NCI-H2227 (cell line): ENCODE results near the gene SCN4A.
"Not testable (repeated sequence)": the region's sequence is repeated elsewhere in the genome, so short reads cannot be mapped to it uniquely, and the experiment has no call there.

ENCODE experiments used
- DNase-seq: peaks from one replicate; lab custom pipeline; 2025; ENCODE audit not compliant: unreplicated experiment; lab: John Stamatoyannopoulos, UW

SCN4A gene

DNA sequence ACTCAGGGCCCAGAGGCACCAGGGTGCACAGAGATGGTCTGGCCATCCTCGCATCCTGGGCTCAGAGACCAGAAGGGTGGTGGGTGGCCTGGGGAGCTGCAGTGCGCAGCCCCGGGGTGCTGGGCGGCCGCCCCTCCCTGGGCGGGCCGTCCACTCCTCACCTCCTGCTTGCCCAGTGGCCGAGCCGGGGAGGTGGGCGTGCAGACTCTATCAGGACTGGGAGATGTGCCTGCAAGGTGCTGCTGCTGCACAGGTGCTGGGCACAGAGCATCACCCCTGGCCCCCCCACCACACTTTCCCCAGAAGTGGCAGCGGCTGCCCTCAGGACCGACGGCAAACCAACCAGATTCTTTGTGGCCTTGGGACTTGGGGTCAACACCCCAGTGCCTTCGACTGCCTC is at the start of gene SCN4A:
TSS of gene SCN4A (minus strand) at position 123 of the 400 bp plus-strand sequence. CDS start at position 46, 77 bp downstream.
- DNase-seq = no peak

DNA sequence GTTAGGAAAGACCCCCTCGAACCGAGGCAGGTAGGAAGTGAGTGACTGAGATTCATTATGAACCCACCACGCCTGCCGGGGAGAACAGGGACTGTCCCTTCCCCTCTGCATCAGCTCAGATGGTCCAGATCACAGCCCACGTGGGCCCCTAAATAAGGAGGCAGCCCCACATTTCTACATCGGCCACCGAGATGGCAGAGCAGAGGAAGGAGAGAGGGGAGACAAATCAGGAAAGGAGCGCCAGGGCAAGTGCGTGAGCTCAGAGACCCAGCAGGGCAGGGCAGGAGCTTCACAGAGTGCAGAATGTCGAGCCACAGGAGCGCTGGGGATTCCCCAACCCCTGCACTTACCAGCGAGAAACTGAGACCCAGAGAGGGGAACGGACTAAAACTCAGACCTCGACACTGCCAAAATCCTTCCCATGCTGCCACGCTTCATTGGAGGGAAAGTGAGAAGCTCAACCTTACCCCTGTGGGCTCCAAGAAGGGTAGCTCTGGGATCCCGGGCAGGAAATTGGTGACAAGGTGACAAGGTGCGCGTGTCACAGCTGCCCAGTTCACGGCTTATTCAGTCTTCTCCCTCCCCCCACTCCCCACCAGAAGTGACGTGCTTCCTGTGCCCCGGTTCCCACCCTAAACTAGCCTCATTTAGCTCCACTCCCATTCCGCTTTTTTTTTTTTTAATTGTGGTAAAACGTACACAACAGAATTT is 47.5 kb upstream of the SCN4A start, which contains the start of gene ICAM2:
TSS of gene ICAM2 (minus strand) at position 578 of the 711 bp plus-strand sequence. CDS start 13,942 bp downstream, outside the sequence.
- DNase-seq = no peak

DNA sequence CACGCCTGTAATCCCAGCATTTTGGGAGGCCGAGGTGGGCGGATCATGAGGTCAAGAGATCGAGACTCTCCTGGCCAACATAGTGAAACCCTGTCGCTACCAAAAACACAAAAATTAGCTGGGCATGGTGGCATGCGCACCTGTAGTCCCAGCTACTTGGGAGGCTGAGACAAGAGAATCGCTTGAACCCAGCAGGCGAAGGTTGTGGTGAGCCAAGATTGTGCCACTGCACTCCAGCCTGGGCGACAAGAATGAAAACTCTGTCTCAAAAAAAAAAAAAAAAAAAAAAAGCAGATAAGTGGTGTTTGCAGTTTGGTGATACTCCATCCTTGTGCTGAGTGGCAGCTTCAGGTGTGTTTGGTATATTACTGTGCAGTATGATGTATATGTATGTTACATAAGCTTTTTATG is 46.8 kb upstream of the SCN4A start:
- not testable (repeated sequence) for DNase-seq

DNA sequence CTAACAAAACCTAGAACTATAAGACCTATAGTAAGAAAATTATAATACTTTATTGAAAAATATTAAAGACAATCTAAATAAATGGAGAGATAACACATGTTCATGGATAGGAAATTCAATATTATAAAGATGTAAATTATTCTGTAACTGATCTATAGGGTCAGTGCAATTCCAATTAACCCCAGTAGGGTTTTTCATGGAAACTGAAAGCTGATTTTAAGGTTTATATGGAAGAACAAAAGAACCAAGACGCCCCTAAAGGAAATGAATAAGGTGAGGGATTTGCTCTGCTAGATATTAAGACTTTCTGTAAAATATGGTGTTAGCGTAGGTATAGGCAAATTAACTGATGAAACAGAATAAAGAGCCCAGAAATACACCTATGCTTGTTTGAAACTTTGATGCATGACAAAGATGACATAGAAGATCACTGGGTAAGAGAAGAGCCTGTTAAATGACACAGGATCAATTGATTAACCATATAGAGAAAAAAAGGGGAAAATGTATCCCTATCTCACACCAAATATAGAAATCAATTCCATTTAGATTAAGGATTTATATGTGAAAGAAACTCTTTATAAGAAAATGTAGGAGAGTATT is 44.8 kb upstream of the SCN4A start:
- DNase-seq = no peak

DNA sequence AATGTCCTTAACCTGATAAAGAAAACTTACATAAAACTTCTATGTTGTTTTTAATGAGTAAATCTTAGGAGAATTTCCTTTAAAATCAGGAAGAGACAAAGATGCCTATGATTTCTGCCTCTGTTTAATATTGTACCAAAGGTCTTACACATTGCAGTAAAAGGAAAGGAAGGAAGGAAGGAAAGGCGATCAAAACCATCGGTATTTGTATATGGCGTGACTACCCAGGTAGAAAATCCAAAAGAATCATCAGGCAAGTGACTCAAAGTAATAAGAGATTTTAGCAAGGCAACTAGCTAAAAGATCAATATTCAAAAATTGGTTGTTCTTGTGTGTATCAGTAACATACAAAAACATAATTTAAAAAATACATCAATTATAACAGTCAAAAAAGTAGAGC is 44.3 kb upstream of the SCN4A start:
- DNase-seq = no peak

DNA sequence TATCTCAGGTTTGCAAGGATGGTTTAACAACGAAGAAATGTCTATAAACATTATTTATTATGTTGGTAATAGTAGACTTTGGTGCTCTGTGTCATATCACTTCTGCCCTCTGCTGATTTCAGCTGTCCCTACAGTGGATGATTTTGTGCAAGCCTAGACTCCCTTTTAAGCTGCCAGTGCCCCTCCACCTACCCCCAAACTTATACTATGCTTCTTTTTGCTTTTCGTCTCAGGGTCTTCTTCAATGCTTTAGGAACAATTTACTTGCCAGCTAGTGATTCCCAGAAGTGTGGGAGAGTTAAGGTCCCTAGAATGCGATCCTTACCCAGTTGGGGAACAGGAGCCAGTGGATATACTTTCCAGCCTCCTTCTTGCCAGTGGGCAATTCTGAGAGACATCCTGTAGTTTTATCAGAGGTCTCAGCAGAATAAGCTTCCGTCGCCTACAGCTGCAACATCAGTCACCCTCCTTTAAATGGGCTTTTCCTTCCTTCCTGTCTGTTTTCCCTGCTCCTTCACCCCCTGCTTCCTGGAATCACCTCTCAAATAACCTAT is 43.6 kb upstream of the SCN4A start:
- DNase-seq = no peak

DNA sequence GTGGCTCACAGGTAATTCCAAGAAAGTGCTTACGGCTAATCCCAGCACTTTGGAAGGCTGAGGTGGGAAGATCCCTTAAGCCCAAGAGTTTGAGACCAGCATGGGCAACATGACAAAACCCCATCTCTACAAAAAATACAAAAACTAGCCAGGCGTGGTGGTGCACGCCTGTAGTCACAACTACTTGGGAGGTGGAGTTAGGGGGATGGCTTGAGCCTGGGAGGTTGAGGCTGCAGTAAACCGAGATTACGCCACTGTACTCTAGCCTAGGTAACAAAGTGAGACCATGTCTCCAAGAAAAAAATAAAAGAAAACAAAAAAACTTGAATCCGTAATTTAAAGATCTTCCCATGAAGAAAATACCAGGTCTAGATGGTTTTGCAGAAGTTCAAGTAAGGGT is 42.7 kb upstream of the SCN4A start:
- no peak for DNase-seq

DNA sequence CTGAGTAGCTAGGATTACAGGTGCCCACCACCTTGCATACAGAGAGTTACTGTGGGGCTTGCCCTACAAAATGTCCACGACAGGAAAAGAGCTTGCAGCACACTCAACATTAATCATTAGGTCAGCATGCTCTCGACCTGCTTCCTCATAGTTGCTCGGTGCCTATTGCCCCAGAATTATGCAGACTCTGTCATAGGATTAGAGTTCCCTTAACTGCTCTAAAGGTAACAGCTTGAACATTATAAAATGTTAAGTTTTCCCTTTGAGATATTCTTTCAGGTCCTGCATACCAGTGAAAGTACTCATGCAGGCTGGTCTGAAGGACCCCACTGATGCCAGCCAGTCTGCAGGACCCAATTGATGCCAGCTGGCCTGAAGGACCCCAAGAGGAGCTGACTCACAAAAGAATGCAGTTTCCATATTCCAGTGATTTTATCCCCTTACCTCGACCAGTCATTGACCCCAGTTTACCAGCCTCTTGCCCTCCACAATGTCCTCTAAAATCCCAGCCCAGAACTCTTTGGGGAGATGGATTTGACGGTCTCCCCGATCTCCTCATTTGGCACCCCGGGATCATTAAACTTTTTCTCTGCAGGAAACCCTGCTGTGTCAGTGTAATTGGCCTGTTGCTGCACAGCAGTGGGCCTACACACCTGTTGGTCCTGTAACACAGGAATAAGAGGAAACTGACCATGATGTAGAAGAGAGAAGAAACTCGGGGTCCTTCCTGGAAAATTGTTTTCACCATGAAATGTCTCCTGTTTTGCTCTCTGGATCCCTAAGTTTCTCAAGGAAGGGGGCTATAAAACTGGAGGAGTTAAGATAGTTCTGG is 37.1 kb upstream of the SCN4A start:
- DNase-seq = no peak

DNA sequence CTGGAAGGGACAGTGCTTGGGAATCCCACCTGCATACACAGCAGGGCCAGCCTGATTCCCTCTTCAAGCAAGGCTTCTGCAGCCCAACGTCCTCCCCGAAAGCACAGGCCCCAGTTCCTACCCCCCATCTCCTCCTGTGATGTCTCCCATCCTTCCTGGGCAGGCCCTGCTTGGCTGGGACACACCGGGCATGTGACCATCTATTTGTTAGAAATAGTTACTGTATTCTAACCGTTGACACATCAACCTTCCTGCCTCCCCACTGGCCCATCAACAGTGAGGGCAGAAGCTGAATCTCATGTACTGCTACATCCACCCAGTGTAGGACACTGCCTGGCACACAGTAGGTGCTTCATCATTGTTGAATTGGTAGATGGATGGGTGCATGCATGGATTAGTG is 36.1 kb upstream of the SCN4A start:
- no peak for DNase-seq

DNA sequence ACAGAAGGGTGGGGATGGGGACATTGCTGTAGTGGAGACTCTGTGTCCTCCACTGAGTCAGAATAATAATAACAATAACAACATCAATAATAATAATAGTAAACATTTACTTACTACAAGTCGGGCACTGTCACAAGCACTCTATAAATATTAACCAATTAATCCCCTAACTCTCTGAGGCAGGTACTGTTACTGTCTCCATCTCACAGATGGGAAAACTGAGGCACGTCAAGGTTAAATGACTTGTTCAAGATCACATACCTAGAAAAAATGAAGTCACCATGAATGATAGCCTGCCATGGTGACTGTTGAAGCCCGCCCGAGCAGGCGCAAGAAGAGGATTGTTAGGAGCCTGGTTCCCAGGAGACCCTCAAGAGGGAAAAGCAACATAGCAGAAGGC is 35.6 kb upstream of the SCN4A start:
- no peak for DNase-seq

DNA sequence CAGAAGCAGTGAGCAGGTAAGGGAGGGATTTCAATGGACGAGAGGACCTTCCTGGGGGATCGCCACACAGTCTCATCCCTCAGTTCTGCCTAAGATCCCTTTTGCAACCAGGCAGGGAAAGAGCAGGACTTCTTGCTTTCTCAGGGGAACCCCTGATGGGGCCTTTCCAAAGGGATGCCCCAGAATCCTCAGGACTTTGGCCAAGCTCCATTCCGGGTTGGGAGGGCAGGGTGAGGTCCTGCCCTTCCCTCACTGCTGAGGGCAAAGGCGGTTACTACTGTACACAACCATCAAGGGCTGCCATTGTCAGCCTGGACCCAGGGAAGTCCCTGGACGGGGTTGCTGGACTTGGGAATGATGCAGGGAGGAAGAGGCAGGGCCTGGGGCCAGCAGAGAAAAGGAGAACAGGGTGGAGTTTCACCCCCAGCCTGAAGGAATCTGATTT is 35.1 kb upstream of the SCN4A start:
- no peak for DNase-seq

DNA sequence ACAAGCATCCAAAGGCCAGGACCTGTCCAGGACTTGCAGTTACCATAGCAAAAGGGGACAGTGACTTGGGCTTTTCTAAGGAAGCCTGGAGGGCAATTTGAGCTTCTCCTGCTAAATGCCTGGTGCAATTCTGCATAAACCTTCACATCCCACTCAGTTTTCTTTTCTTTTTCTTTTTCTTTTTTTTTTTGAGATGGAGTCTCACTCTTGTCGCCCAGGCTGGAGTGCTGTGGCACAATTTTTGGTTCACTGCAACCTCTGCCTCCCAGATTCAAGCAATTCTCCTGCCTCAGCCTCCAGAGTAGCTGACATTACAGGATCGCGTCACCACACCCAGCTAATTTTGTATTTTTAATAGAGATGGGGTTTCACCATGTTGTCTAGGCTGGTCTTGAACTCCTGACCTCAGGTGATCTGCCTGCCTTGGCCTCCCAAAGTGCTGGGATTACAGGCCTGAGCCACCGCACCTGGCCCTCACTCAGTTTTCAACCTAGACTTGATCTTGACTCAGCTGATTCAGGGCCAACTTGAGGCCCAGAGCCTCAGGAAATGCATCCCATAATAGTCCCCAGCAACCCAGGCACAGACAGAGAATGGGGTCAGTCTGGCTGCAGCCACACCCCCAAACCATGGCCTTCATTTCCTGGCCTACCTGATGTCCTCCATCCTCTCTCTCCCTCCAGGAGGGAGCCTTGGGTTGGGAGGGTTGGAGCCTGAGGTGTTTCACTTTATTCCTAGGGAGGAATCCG is 34.5 kb upstream of the SCN4A start:
- DNase-seq = not testable (repeated sequence)

DNA sequence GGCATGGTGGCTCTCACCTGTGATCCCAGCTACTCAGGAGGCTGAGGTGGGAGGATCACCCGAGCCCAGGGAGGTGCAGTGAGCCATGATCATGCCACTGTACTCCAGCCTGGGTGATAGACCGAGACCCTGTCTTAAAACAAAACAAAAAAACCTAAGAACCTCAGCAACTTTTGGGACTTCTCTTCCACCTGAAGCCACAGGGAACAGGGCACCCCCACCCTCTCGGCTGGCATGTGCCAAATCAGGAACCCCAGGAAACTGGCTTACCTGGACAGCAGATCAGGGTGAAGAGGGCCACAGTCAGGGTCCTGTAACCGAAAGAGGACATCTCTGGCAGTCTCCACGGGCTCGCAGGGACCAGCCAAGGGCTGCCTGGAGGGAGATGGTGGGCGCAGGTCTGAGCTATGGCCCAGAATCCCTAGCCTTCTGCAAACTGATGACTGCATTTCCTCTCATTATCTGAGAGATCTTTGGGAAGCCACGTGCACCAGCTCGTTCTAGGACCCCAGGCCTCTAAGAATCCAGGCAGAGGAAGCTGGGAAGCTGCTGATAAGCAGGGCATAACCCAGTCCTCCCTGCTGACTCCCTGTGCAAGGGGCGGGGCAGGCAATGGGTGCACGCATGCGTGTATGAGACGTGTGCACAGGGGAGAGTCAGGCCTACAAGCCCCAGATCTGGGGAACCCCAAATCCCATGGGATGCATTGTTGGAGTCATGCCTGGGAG is 33.8 kb upstream of the SCN4A start:
- DNase-seq = no peak

DNA sequence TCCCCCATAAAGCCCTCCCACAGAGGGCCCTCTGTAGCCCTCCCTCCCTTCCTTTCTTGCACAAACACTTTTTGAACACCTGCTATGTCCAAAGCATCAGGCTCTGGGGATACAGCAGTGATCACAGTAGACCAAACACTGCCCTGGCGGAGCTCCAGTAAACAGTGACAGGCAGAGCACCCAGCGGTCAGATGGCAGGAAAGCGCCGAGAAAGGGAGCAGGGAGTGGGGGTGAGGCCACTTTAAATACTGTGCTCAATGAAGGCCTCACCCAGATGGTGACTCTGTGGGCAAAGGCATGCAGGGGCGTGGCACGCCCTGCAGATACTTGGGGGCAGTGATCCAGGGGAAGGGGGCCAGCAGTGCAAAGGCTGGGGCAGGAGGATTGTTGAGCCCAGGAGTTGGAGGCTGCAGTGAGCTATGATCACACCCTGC is 33.0 kb upstream of the SCN4A start:
- no peak for DNase-seq

DNA sequence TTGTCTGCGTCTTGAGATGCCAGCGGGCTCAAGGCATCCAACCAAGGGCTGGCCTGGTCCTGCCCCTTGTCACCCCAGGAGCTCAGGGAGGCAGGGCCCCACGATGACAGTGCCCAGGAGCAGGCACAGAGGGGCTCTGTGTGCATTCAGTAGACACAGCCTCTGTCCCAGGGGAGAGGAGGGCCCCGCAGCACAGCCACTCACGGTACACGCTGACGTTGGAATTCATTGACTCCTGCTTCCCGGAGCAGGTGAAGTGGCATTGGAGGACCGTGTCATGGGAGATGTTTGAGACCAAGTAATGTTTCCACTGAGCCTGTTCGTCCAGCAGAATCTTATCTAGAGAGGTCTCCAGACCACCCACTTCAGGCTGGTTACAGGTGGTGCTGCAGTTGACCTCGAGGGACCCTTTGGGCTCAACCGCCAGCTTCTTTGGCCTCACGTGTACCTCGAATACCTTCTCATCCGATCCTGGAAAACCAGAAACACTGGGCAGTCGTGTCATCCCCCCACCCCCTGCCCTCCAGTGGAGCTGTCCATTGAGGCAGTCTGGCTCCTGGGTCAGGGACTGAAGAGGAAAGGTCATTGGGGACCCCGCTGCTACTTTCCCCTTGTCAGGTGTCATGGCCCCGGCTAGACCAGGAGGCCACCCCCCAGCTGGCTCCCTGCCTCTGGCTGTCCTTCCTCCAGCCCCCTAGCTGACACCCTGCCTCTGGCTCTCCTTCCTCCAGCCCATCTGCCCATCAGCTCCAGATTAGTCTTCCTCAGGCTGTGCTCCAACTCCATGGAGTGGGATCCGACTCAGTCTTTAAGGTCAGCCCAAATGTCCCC is 32.4 kb upstream of the SCN4A start:
- no peak for DNase-seq

DNA sequence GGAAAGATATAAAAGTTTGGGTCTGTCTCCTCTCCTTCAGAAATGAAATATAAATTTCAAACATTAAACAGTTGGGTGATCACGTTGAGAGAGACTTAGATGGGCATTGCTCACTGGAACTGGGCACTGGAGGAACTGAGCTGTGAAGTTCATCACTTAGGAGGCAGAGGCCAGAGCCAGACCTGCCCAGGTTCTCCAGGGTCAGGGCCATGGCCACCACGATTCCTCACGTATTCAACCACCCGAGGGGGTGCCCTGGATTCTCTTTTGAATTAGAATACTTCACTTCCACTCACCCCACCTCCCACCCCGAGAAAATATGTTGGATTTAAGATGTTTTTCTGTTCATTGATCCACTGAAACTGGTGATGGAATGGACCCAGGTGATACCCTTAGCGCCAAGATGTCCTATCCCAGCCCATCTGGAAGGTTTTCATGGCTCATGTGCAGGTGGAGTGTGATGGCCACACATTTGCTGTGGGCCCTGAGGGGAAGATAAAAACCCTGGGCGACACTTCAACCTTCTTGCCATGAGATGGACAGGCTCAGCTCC is 31.6 kb upstream of the SCN4A start:
- DNase-seq = no peak

DNA sequence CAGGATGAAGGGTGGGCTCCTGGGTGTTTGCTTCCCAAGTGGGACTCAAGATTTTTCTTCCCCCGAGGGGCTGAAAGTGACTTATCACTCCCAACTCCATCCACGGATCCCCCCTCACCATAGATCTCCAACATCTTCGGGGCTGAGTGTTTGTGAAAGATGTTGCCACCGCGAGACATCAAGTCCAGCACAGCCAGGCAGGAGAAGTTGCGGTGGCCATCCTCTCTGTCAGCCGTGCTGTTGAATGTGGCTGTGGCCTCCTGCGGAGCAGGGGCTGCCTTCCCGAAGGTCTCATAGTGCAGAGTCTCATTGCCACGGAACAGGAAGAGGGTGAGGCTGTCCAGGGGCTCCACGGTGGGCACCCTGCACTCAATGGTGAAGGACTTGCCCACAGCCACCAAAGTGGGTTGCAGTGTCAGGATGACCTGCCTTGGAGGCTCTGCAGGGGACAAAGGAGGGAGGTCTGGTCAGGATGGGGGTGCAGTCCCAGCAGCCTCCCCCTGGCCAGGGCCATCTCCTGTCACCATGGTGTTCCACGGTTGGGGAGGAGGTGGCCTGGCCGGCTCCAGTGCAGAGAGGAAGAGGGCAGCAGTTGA is 30.9 kb upstream of the SCN4A start:
- DNase-seq = no peak
